Measurements from ENCODE around the gene SUCLG1.

- TF ChIP-seq EZH2 (IDR thresholded peaks at IDR 0.05; ENCODE audit: insufficient read depth, low read length): no peak
- TF ChIP-seq, protein P1, sequence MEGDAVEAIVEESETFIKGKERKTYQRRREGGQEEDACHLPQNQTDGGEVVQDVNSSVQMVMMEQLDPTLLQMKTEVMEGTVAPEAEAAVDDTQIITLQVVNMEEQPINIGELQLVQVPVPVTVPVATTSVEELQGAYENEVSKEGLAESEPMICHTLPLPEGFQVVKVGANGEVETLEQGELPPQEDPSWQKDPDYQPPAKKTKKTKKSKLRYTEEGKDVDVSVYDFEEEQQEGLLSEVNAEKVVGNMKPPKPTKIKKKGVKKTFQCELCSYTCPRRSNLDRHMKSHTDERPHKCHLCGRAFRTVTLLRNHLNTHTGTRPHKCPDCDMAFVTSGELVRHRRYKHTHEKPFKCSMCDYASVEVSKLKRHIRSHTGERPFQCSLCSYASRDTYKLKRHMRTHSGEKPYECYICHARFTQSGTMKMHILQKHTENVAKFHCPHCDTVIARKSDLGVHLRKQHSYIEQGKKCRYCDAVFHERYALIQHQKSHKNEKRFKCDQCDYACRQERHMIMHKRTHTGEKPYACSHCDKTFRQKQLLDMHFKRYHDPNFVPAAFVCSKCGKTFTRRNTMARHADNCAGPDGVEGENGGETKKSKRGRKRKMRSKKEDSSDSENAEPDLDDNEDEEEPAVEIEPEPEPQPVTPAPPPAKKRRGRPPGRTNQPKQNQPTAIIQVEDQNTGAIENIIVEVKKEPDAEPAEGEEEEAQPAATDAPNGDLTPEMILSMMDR (IDR thresholded peaks at IDR 0.05; ENCODE audit: insufficient read depth, low read depth, low read length): no peak
These were observed 85.2 kb downstream of the SUCLG1 start for GRCh38 chr2:84373866-84374265.

Measured in astrocyte (in vitro differentiated cells and primary cell).